ENCODE measurements around the gene MPPED2.

Gene MPPED2

DNA sequence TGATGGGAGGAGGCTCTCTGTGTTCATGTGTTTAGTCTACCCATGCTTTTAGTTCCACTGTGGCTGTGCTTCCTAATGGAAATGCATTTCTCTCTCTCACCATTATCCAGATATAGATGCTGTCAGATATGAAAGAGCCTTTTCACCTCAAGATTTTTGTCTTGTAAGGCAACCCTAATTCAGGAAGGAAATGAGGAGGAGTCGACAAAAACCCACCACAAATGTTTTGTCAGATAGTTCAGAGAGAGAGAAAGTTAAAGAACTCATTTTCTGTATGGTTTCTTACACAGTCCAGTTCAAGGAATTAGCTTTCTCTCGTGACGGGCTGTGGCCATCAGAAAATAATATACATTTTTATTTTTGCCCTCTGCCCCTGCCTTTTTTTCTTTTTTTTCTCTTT lies 180.8 kb downstream of the MPPED2 start:
- Histone ChIP-seq H3K27ac (no peak overlapping the region), H3K4me3 (no peak overlapping the region)
- TF ChIP-seq, protein P1, sequence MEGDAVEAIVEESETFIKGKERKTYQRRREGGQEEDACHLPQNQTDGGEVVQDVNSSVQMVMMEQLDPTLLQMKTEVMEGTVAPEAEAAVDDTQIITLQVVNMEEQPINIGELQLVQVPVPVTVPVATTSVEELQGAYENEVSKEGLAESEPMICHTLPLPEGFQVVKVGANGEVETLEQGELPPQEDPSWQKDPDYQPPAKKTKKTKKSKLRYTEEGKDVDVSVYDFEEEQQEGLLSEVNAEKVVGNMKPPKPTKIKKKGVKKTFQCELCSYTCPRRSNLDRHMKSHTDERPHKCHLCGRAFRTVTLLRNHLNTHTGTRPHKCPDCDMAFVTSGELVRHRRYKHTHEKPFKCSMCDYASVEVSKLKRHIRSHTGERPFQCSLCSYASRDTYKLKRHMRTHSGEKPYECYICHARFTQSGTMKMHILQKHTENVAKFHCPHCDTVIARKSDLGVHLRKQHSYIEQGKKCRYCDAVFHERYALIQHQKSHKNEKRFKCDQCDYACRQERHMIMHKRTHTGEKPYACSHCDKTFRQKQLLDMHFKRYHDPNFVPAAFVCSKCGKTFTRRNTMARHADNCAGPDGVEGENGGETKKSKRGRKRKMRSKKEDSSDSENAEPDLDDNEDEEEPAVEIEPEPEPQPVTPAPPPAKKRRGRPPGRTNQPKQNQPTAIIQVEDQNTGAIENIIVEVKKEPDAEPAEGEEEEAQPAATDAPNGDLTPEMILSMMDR (IDR thresholded peaks at IDR 0.05): no peak
- no peak for DNase-seq (ENCODE audit: low spot score)

DNA sequence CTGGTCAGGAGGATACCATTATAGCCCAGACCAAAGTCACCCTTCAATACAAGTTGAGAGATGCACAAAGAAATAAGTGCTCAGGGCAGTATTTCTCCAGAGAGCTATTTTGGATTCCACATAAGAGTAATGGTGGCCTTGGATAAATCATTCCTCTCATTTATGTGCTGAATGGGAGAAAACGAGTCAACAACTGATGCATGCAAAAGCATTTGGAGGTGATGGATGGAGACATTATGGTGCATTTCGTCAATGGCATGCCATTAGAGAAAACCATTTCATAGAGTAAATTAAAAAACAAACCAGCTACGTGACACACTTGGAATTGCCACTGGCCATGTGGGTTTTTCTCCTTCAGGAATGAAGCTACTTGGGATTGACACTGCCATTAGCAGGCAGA lies 182.0 kb downstream of the MPPED2 start:
- H3K27ac ChIP-seq: no peak overlapping the region
- no peak overlapping the region for H3K4me3 ChIP-seq
- TF ChIP-seq, protein P1 (IDR thresholded peaks at IDR 0.05): no peak
- no peak for DNase-seq (ENCODE audit: low spot score)

DNA sequence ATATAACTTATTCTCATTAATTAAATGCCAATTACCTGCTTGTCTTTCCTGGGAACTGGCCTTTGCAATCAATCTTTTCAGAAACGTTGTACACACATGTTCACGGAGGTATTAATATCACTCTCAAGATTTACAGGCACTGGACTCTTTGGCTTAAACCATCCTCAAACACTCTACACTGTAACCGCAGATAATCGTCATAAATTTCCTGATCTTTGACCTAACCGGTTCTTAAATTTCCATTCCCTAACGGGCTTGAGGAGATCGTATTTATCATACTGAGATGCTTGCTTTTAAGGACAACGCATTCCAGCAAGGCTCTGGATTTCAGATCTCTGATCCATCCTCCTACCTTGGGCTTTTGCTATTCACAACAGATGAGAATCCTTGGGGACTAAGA lies 190.4 kb downstream of the MPPED2 start:
- DNase-seq (ENCODE audit: low spot score): no peak
- H3K27ac ChIP-seq: no peak overlapping the region
- TF ChIP-seq, protein P1 (IDR thresholded peaks at IDR 0.05): no peak
- no peak overlapping the region for H3K4me3 ChIP-seq

DNA sequence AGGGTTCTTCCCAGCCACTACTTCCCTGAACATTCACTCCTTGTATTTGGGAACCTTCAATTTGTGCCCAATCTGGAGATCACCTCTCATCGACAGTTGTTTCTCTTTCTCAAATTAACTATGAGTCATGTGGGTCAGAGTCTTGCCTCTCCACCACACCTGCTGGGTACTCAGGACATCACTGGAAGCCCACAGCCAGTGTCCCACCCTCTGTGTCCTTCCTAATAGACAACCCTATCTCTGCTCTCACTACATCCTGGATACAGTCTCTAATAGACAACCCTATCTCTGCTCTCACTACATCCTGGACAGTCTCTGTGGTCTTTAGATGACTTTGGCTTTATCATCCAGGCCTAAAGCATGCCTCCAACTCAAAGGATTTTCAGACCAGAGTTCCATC lies 193.1 kb downstream of the MPPED2 start:
- no peak for DNase-seq (ENCODE audit: low spot score)
- TF ChIP-seq, protein P1 (IDR thresholded peaks at IDR 0.05): no peak
- H3K27ac ChIP-seq: no peak overlapping the region
- no peak overlapping the region for H3K4me3 ChIP-seq

DNA sequence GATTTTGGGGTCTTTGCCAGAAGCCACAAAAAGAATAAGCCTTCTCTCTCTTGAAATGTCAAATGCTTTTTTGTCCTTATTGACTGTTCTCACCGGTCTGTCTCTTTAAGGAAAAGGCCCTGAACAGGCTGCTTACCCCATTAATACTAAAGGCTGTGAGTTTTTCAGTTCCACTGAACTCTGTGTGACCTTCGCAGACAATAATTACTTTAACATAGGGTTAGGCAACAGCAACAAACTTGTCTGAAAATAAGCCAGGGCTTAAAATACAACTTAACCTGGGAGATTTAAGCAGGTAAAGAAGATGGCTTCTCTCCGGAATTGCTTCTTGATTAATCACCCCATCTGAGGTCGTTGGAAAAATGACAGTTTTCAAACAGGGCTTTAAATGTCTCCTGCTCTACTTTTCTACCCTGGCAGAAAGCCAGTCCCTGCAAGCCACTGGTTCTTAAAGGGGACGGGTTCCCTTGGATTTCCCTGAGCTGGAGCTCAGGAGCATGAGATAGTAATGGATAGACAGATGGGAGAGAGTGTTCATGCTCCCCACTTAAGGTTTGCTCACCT lies 193.8 kb downstream of the MPPED2 start:
- TF ChIP-seq, protein P1 (IDR thresholded peaks at IDR 0.05): no peak
- Histone ChIP-seq H3K27ac (no peak overlapping the region), H3K4me3 (no peak overlapping the region)
- no peak for DNase-seq (ENCODE audit: low spot score)

DNA sequence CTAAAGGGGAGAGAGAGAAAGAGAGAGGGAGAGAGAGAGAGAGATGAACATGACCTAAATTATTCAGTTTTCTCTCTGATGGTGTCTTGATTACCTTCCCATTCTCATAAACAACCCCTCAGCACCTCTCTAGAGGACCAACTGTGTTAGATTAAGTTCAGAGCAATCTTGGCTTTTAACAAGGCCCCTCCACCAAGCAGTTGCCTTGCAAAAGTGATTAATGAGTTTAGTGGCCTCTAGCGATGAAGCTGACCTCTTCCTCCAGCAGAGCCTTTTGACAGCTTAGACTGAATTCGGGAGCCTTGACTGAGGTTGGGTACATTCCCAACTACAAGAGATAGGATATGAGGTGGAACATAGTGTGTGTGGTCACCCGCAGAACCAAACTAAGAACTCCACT lies 197.2 kb downstream of the MPPED2 start:
- TF ChIP-seq, protein P1 (IDR thresholded peaks at IDR 0.05): no peak
- Histone ChIP-seq H3K27ac (no peak overlapping the region), H3K4me3 (no peak overlapping the region)
- DNase-seq (ENCODE audit: low spot score): no peak

All from coronary artery (tissue), 2 donors.